EH (cell line): ENCODE results near the gene CD72.
"Not testable (repeated sequence)": the region's sequence is repeated elsewhere in the genome, so short reads cannot be mapped to it uniquely, and the experiment has no call there.

Experiments
- DNase-seq: peaks from one replicate; pipeline ENCODE4 v3.0.0-alpha.2; 2015; ENCODE audit warnings: low read depth

CD72 gene

DNA sequence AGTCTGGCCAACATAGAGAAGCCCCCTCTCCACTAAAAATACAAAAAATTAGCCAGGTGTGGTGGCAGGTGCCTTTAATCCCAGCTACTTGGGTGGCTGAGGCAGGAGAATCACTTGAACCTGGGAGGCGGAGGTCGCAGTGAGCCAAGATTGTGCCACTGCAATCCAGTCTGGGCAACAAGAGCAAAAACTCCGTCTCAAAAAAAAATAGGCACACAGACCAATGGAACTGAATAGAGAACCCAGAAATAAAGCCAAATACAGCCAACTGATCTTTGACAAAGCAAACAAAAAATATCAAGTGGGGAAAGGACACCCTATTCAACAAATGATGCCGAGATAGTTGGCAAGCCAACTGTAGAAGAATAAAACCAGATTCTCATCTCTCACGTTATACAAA is 29.7 kb downstream of the CD72 start:
- not testable (repeated sequence) for DNase-seq

DNA sequence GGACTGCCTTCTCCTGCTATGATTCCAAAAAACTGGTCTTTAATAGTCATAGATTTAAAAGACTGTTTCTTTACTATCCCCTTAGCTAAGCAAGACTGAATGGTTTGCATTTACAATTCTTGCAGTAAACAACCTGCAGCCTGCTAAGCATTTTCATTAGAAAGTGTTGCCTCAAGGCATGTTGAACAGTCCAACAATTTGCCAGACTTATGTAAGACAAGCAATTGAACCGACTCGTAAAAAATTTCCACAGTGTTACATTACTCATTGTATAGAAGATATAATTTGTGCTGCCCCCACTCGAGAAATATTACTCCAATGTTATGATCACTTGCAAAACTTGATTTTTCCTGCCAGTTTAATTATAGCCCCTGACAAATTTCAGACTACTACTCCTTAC is 33.5 kb downstream of the CD72 start:
- not testable (repeated sequence) for DNase-seq

DNA sequence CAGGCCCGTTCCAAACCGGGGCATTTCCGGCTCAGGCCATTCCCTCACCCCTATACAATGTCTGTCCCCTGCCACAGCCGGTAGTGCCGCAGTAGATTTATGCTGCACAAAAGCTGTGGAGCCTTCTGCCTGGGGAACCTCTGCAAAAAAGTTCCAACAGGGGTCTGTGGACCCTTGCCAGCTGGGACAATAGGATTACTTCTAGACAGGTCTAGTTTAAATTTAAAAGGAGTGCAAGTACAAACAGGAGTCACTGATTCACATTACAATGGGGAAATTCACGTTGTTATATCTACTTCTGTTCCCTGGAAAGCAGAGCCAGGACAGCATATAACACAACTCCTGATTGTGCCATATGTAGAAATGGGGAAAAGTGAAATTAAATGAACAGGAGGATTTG is 34.7 kb downstream of the CD72 start:
- DNase-seq = not testable (repeated sequence)

DNA sequence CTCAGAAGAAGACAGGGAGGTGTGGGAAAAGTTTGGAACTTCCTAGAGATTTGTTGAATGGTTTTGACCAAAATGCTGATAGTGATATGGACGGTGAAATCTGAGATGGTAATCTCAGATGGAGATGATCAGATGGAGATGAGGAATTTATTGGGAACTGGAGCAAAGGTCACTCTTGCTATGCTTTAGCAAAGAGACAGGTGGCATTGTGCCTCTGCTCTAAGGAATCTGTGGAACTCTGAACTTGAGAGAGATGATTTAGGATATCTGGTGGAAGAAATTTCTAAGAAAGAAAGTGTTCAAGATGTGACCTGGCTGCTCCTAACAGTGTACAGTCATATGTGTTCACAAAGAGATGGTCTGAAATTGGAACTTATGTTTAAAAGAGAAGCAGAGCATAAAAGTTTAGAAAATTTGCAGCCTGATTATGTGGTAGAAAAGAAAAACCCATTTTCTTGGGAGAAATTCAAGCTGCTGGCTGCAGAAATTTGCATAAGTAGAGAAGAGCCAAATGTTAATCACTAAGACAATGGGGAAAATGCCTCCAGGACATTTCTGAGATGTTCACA is 38.5 kb downstream of the CD72 start:
- not testable (repeated sequence) for DNase-seq

DNA sequence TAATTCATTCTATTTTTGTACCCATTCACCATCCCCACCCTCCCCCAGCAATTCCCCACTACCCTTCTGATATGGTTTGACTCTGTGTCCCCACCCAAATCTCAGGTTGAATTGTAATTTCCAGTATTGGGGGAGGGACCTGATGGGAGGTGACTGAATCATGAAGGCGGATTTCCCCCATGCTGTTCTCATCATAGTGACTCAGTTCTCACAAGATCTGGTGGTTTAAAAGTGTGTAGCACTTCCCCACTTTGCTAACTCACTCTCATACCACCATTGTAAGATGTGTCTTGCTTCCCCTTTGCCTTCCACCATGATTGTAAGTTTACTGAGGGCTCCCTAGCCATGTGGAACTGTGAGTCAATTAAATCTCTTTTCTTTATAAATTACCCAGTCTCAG is 39.1 kb downstream of the CD72 start:
- no peak for DNase-seq

DNA sequence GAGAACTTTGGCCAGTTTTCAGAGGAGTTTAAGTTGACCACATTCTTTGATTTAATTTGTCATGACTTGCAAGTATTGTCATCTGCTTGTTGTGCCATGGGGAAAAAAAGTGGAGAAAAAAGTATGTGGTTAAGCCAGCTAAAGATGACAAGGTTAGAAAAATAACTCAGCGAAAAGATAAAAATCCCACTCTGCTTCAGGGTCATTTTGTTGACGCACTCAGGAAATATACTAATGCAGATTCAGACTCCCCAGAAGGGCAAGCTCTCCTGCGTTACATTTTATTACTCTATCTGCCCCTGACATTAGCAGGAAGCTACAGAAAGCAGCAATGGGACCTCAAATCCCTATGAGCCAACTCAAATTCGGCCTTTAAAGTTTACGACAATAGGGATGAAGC is 40.7 kb downstream of the CD72 start:
- no peak for DNase-seq

DNA sequence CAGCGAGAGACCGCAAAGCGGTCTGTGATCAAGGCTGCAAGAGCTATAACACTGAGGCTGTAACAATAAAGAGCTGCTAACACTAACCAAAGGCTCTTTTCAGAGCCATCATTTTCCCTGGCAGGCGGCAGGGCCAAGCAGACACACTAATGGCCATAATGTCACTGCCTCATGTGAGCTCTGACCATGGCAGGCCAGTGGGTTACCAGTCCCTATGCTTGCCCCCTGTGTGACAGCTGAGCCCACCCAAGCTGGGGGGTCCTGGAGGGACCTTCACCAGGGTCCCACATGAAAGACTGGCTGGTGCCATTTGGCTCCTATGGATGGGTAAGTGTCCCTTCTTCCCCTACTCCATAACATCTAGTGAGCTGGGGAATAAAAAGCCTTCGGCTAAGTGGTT is 42.7 kb downstream of the CD72 start:
- DNase-seq = no peak

DNA sequence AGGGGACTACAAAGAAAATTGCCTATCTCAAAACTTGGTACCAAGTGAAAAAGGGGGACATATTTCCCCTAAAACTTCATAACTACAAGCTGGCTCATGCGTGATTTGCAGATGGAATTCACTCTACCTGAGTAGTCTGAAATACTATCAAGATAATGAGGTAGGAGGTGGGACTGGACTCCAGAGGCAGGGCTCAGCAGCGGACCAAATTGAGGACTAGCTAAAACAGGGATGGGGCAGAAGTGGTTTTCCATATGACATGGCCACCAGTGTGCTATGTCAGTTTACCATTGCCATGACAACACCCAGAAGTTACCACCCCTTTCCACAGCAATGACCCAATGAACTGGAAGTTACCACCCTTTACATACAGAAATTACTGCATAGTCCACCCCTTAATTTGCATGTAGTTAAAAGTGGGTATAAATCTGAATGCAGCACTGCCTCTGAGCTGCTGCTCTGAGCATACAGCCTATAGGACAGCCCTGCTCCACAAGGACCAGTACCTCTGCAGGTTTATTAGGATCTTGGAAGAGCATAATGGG is 43.6 kb downstream of the CD72 start:
- no peak for DNase-seq

DNA sequence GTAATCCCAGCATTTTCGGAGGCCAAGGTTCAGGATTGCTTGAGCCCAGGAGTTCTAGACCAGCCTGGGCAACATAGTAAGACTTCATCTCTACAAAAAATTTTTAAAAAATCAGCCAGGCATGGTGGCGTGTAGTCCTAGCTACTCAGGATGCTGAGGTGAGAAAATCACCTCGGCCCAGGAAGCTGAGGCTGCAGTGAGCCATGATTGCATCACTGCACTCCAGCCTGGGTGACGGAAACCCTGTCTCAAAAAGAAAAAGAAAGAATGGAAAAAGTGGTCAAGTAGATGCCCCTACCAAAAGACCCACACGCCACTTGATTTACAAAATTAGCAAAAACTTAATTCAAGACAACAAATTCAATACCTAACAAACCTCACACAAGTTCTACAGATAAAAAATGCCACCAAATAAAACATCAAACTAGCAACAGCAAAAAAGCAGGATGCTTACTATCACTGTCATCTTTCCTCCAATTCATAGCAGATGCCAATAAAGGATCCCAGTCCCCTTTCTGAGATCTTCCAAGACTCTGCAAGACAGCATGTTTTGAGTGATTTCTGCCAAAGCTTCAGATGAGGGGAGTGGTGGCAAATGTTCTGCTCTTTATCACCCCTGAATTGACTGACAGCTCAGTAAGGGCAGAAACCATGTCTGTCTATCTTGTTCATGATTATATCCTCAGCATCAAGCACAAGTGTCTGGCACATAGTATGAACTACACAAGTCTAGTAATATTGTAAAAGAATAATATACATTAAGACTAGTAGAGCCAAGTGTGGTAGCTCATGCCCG is 47.3 kb downstream of the CD72 start:
- no peak for DNase-seq

DNA sequence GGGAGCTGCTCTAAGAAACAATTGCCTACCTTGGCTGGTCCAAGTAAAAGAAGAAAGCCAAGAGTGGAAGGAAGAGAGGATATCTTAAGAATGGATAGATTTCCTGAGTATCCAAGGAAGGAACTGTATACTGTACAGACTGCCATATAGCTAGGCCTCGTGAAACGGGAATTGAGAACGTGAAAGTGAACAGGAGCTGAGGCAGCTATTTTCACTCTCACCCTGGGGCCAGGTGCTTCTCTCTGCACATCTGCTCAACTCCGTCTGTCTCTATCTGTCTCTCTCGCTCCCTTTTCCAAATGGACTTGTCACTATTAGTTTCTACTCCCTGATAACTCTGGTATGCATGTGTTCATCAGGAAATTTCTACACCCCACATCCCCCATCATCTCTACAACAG is 49.0 kb downstream of the CD72 start:
- no peak for DNase-seq

DNA sequence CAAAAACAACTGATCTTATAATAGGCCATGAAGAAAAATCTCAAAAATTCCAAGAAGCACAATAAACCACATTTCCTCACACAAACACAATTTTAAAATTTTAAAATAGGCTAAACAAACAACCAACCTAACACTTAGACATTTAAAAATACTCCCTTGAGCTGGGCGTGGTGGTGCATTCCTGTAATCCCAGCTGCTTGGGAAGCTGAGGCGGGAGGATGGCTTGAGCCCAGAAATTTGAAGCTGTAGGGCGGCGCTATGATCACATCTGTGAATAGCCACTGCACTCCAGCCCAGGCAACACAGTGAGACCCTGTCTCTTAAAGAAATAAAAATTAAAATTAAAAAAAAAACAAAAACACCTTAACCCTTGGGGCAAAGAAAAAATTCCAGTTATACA is 50.0 kb downstream of the CD72 start:
- peak; percentile 24 for DNase-seq

DNA sequence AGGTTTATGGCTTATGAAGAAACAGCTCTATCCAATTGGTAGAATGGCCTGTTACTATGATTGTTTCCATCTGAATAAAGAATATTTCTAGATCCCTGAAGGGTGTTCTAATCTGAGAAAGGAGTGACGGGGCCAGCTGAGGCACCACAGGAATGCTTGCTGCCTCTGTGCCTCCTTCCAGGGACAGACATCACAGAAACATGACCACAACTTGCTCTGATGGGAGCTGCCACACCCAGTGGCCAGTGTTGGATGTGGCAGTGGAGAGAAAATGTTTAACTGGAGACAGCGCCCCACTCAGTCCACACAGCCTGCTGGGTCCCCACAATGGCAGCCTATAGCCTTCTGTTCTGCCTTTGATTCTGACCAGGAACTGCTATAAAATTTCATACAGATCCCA is 51.8 kb downstream of the CD72 start:
- peak; percentile 68 for DNase-seq

DNA sequence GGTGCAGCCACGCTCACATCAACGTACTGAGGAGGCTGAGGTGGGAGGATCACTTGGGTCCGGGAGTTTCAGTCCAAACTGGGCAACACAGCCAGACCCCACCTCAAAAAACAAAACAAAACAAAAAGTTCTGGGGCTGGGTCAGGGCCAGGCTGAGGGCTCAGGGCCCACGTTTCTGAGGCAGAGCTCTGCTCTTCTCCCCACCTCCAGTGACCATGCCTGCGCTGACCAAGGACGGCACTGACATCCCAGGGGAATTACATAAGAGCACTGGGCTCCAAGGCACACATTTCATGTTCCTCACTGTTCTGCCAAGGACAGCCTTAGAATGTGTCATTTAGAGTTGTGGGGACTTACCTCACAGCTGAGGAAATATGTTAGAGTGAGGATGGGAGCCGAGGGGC is 53.6 kb downstream of the CD72 start:
- no peak for DNase-seq

DNA sequence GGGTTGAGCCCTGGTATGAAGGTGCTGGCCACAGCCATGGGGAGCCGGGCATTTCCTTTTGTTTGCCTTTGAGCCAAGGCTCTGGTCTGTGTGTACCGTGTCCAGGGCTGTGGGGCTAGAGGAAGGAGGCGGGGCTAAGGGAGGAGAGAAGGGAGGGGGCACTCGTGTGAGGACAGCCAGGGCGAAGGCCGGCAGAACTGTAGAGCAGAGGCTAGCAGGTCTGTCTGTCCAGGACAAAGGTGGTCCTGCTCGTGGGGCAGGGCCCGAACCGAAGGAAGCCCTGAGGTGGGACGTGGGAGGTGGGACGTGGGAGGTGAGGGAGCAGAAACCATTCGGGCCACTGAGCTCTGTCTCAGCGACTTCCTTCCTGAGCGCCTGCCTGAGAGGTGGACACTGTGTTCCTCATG is 54.4 kb downstream of the CD72 start:
- peak; percentile 39 for DNase-seq

DNA sequence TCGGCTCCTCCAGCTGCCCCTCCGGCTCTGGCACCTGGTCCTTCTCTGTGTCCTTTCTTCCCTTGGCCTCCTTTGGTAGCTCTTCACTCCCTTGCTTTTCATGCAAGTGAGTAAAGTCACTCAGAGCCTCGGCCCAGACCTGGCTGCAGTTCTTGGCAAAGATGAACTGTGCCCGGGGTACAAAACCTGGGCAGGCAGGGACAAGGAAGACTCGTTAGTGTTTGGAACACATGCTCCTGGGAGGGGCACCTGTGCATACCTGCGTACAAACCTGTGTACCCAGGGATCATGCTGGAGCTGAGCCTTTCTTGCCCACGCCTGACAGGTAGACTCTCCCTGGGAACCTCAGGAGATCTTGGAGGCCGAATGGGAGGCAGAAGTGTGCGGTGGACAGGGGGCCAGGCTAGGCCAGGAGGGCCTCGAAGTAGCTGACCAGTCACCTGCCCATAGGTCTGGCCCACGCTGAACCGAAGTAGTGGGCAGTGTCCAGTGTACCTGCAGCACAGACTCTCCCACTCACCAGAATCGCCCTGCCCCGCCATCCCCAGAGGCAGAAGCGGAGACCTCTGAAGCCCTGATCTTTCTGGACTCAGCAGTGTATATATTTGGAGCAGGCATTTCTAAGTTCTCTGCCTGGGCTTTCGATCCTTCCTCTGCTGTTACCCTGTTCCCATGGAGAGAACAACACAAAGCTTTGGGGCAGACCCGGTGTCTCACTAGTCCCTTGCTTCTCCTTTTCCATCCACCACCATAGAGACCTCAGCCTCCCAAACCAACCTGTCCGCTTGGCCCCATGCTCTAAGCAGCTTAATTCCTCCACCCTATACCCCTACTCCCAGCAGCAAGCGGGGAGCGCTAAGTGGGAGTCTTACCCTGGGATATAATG is 55.1 kb downstream of the CD72 start:
- no peak for DNase-seq

DNA sequence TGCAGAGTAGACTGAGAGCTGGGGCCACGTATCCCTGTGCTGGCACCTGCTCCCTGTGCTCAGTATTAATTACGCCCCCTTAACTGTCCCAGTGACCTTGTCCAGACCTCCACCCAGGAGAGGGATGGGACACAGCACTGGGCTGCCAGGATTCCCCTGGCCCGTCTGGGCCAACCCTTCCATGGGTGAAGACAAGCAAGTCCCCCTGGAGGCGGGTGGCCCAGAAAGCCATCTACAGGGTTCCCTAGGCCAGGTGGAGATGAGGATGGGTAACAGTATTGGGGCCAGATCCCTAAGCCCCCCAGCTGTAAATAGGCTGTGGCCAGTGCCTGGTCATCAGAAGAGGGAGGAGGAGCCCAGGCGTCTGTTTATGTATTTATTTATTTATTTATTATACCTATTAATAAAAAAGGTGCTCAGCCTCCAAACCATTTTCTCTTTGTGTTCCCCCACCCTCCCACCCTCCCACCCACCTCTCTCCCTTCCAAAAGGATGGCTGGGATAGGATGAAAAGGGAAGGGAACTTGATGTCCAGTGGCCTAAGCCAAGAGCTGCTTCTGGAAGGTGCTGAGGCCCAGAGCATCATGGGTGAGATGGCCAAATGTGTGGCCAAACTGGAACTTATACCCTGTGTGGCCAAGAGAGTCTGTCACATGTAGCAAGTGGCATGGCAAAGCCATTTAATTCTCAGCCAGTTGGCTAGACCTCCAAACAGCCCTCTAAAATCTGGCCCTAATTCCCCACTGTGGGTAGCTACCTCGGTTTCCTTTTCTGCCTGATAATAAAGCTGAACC is 56.5 kb downstream of the CD72 start:
- DNase-seq = no peak

DNA sequence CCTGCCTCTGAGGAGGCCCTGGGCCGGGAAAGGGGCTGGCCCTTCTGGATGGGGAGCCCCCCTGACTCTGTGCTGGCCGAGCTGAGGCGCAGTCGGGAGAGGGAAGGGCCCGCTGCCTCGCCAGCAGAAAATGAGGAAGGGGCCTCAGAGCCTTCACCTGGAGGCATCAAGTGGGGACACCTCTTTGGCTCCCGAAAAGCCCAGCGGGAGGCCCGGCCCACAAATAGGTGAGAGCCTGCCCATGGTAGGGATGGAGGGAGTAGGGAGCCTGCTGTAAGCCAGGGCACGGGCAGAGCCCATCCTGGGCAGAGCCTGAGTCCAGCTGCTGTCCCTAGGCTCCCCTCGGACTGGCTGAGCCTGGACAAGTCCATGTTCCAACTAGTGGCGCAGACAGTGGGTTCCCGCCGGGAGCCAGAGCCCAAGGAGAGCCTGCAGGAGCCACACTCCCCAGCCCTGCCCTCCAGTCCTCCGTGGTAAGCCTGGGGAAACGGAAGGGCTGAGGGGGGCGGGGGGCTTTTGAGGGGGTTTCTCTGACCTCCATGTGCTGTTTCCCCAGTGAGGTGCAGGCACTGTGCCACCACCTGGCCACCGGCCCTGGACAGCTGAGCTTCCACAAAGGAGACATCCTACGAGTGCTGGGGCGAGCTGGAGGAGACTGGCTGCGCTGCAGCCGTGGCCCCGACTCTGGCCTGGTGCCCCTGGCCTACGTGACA is 57.4 kb downstream of the CD72 start:
- no peak for DNase-seq
